ENCODE measurements around the gene RIT2.

RIT2 gene

GRCh38 chr18:43012951-43013350 lies 102.5 kb downstream of the RIT2 start:
- TF ChIP-seq POLR2A (IDR thresholded peaks at IDR 0.05; ENCODE audit: low read depth, low read length), result no peak
- FAIRE-seq, result no peak
- no peak for DNase-seq (ENCODE audit: insufficient read length, low spot score)

GRCh38 chr18:43010611-43011010 lies 104.9 kb downstream of the RIT2 start:
- DNase-seq (ENCODE audit: insufficient read length, low spot score), result no peak
- FAIRE-seq, result no peak
- TF ChIP-seq POLR2A (IDR thresholded peaks at IDR 0.05; ENCODE audit: low read depth, low read length), result no peak

DNA sequence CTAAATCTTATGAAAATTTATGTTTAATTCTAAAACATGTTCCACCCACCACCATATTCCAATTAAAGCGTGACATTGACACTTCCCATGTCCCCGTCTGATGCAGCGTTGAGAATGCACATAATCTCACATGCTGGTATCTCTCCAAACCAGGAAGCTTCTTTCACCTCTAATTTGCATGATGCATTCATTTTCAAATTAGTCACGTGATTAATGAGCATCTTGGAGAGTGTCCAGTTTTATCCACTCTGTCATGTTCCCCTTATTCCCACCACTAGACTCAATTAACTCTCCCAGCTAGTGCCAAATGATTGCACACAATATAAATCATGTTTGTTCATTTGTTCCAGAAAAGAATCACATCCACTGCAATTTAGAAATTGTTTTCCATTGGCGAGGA lies 105.8 kb downstream of the RIT2 start:
- no peak for TF ChIP-seq POLR2A (IDR thresholded peaks at IDR 0.05; ENCODE audit: low read depth, low read length)
- FAIRE-seq (no peak), DNase-seq (ENCODE audit: insufficient read length, low spot score) (no peak)

GRCh38 chr18:43007365-43007764 lies 108.1 kb downstream of the RIT2 start:
- TF ChIP-seq POLR2A (IDR thresholded peaks at IDR 0.05; ENCODE audit: low read depth, low read length), result no peak
- DNase-seq (ENCODE audit: insufficient read length, low spot score) (no peak), FAIRE-seq (no peak)

- DNase-seq (ENCODE audit: insufficient read length, low spot score), result no peak
- no peak for FAIRE-seq
- no peak for TF ChIP-seq POLR2A (IDR thresholded peaks at IDR 0.05; ENCODE audit: low read depth, low read length)
Observed at GRCh38 chr18:43004421-43004820, 111.1 kb downstream of the RIT2 start.

- TF ChIP-seq POLR2A (IDR thresholded peaks at IDR 0.05; ENCODE audit: low read depth, low read length), result no peak
- FAIRE-seq, result no peak
- no peak for DNase-seq (ENCODE audit: insufficient read length, low spot score)
Observed at GRCh38 chr18:43001821-43002220, 113.7 kb downstream of the RIT2 start.

DNA sequence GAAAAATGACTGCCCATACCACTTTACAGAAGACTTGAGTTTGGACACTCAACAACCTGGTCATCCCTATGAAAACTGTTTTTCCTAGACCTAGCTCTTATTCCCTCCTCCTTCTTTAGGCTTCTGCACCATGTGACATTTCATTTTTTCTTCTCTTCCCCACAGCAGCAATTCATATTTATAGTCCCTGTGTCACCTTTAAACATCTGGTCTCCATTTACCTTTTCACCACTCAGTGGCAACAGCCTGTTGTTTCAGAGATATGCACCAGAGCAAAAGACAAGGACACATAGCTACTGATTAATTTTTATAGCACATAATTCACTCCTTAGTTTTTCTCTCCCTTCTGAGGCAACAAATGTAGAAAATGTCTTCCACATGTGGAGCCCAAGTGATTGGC lies 118.7 kb downstream of the RIT2 start:
- FAIRE-seq (no peak), DNase-seq (ENCODE audit: insufficient read length, low spot score) (no peak)
- TF ChIP-seq POLR2A (IDR thresholded peaks at IDR 0.05; ENCODE audit: low read depth, low read length), result no peak

DNA sequence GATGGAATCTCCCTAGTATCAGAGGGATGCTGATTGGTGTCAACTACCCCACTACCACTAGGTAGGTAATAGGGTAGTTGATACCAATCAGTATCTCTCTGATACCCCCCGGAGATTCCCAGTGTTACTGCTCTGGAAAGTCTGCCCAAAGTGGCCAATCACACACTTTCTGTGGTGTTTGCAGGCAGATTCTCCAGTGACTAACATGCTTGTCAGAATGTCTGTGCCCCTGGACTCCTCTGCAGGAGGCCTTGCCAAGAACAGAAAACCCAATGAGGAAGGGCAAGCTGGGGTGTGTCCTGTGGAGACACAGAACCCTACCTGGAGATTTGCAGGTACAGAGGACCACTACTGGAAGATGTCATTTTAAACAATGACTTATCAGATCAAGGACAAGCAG lies 135.1 kb downstream of the RIT2 start:
- TF ChIP-seq POLR2A (IDR thresholded peaks at IDR 0.05; ENCODE audit: low read depth, low read length), result no peak
- no peak for FAIRE-seq
- no peak for DNase-seq (ENCODE audit: insufficient read length, low spot score)

DNA sequence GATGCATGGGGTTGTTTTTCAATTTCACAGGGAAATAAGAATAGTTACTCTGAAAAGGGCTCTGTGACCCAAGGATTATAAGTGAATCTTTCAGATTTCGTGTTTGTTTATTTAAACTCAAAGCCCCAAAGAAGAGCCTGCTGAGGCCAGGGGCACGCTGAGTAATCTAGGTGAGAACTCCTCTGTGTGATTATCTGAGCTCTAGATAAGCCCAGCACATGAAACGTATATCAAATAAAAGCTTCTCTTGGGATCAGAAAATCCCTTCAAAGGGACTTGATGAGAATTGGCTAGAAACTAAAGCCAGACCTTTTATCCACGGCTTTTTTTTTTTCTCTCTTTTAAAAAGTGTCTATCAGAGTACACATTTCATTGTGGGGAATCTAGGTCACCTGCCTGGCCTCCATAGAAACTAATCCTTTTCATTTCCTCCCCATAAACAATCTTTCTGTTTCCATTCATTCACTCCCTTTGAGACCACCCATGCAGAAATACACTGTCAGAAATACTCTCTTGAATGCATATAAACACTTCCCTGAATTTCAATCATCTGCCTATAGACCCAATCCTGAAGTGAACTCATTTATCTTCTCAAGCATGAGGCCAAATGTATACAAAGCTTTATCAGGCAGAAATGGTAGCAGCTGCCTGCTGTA lies 137.4 kb downstream of the RIT2 start:
- DNase-seq (ENCODE audit: insufficient read length, low spot score), result no peak

GRCh38 chr18:42976869-42977590 lies 138.5 kb downstream of the RIT2 start:
- DNase-seq (ENCODE audit: insufficient read length, low spot score) (no peak), FAIRE-seq (no peak)
- TF ChIP-seq POLR2A (IDR thresholded peaks at IDR 0.05; ENCODE audit: low read depth, low read length), result no peak

More for the DNA sequence above, 137.4 kb downstream of the RIT2 start:
- no peak for FAIRE-seq
- TF ChIP-seq POLR2A (IDR thresholded peaks at IDR 0.05; ENCODE audit: low read depth, low read length), result no peak

- no peak for TF ChIP-seq POLR2A (IDR thresholded peaks at IDR 0.05; ENCODE audit: low read depth, low read length)
- no peak for DNase-seq (ENCODE audit: insufficient read length, low spot score)
- FAIRE-seq, result no peak
Observed at GRCh38 chr18:42969366-42969765, 146.1 kb downstream of the RIT2 start.

- FAIRE-seq (no peak), DNase-seq (ENCODE audit: insufficient read length, low spot score) (no peak)
- no peak for TF ChIP-seq POLR2A (IDR thresholded peaks at IDR 0.05; ENCODE audit: low read depth, low read length)
Observed at GRCh38 chr18:42961298-42961697, 154.2 kb downstream of the RIT2 start.

DNA sequence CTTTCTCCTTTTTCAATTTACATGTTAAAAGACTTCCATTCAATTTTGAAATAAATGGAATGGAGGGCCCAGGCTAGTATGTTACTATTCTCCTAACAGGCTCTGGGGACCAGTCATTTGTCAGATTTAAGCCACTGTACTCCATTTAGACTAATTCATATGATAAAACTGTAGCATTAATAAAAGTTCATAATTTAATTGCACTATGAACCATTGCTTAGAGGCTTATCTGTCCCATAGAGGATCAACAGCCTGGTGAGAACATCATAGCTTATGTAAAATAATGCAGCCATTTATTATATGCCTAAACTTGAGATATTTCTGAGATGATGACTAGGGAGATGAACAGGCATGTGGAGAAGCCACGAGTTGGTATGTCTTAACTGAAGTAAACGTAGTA lies 156.0 kb downstream of the RIT2 start:
- TF ChIP-seq POLR2A (IDR thresholded peaks at IDR 0.05; ENCODE audit: low read depth, low read length), result no peak

GRCh38 chr18:42958353-42958752 lies 157.1 kb downstream of the RIT2 start:
- no peak for FAIRE-seq

More for the DNA sequence above, 156.0 kb downstream of the RIT2 start:
- DNase-seq (ENCODE audit: insufficient read length, low spot score) (no peak), FAIRE-seq (no peak)

DNA sequence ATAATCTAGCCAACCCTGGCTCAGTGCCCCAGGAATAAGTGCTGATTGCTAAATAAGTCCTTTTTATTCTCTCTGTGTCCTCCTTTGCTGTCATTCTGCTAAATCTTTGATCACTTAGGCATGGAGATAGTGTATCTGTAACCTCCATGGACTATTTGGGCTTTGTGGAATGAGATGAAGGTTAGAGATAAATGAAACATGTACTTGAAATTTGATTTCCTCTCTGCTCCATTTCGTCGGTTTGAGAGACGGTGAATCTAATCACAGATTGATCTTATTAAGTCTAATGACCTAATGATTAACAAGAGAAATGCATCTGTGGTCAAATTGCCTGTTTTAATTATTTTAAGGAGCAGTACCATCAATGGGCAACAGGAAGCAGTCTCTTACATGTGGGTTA lies 159.2 kb downstream of the RIT2 start:
- DNase-seq (ENCODE audit: insufficient read length, low spot score) (no peak), FAIRE-seq (no peak)
- TF ChIP-seq POLR2A (IDR thresholded peaks at IDR 0.05; ENCODE audit: low read depth, low read length), result no peak

More at GRCh38 chr18:42958353-42958752, 157.1 kb downstream of the RIT2 start:
- TF ChIP-seq POLR2A (IDR thresholded peaks at IDR 0.05; ENCODE audit: low read depth, low read length), result no peak
- no peak for DNase-seq (ENCODE audit: insufficient read length, low spot score)

Measured in H54 (cell line).